Right lobe of liver (tissue), 4 donors: ENCODE data around the gene ACSF3.

Experiments used
- CTCF ChIP-seq, 4 donors: fragments of 200-600 bp in 3 of 4; fragments of 450-650 bp in 1 of 4; IDR thresholded peaks; one replicate each; pipeline versions ENCODE4 v1.5.1 to v1.8.0; 2016 to 2022; ENCODE audit warnings: antibody characterized with exemption in 4 of 4, mild to moderate bottlenecking in 2 of 4
- POLR2A ChIP-seq: fragments of 450-650 bp; IDR thresholded peaks from one replicate; pipeline ENCODE4 v1.6.1; 2017; ENCODE audit warnings: antibody characterized with exemption, mild to moderate bottlenecking
- donor health status: DM: no; HTN: no; CAD: no.
- donor health status: DM: no; HTN: no; CAD: no.
- donor health status: DM: no; HTN: yes; CAD: no.

DNA sequence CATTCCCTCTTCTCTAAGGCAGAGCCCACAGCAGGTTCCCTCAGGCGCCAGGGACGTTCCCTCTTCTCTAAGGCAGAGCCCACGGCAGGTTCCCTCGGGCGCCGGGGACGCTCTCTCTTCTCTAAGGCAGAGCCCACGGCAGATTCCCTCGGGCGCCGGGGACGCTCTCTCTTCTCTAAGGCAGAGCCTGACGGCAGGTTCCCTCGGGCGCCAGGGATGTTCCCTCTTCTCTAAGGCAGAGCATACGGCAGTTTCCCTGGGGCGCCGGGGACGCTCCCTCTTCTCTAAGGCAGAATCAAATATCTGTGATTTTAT, 24.3 kb downstream of the ACSF3 start:
- TF ChIP-seq POLR2A = no peak
- no peak for TF ChIP-seq CTCF (IDR thresholded peaks at IDR 0.05)
